Activated naive CD4-positive, alpha-beta T cell (primary cell): ENCODE measurements around the gene ARL1.
"Not testable (repeated sequence)": the region's sequence is repeated elsewhere in the genome, so short reads cannot be mapped to it uniquely, and the experiment has no call there.

Experiments
- DNase-seq, 4 experiments: peaks; one replicate each; lab custom pipeline; 2025; lab: John Stamatoyannopoulos, UW

The ARL1 gene

GRCh38 chr12:101407436-101408345 lies at the start of gene ARL1:
ARL1 (minus strand) TSS chr12:101407772; CDS start chr12:101407645, 127 bp downstream.
- peak; percentile 50 to 65 (median 55) for DNase-seq

- DNase-seq: peak in 1 of 4 experiments; percentile 6
These were observed 48.1 kb upstream of the ARL1 start for GRCh38 chr12:101455685-101456084.

GRCh38 chr12:101441461-101442224 lies 34.1 kb upstream of the ARL1 start:
- no peak for DNase-seq

- DNase-seq: no peak
These were observed 31.7 kb upstream of the ARL1 start for GRCh38 chr12:101439236-101439635.

GRCh38 chr12:101436136-101436535 lies 28.6 kb upstream of the ARL1 start:
- no peak for DNase-seq

- no peak for DNase-seq
These were observed 22.9 kb upstream of the ARL1 start for GRCh38 chr12:101430456-101430855.

- DNase-seq: no peak
These were observed 17.0 kb upstream of the ARL1 start for GRCh38 chr12:101424620-101425019.

GRCh38 chr12:101422066-101422465 lies 14.5 kb upstream of the ARL1 start:
- not testable (repeated sequence) for DNase-seq

- DNase-seq: no peak
These were observed 7.7 kb upstream of the ARL1 start for GRCh38 chr12:101415228-101415627.

- DNase-seq: no peak
These were observed 7.1 kb upstream of the ARL1 start for GRCh38 chr12:101414533-101415119.

GRCh38 chr12:101410169-101410568 lies 2.6 kb upstream of the ARL1 start:
- DNase-seq: not testable (repeated sequence)

GRCh38 chr12:101407049-101407435 lies 530 bp downstream of the ARL1 start:
- DNase-seq: peak in 1 of 4 experiments; percentile 20

- DNase-seq: not testable (repeated sequence)
These were observed 16.4 kb downstream of the ARL1 start for GRCh38 chr12:101391181-101391580.

GRCh38 chr12:101379149-101379548 lies 28.4 kb downstream of the ARL1 start:
- no peak for DNase-seq

GRCh38 chr12:101375573-101375972 lies 32.0 kb downstream of the ARL1 start:
- DNase-seq: no peak

GRCh38 chr12:101372431-101372830 lies 35.1 kb downstream of the ARL1 start:
- DNase-seq: no peak

- DNase-seq: no peak
These were observed 39.6 kb downstream of the ARL1 start for GRCh38 chr12:101368016-101368415.

- no peak for DNase-seq
These were observed 46.1 kb downstream of the ARL1 start for GRCh38 chr12:101361455-101361854.

GRCh38 chr12:101356794-101357193 lies 50.8 kb downstream of the ARL1 start:
- DNase-seq: no peak

- no peak for DNase-seq
These were observed 55.9 kb downstream of the ARL1 start for GRCh38 chr12:101351682-101352081.

- no peak for DNase-seq
These were observed 63.7 kb downstream of the ARL1 start for GRCh38 chr12:101343893-101344292.
